PC-9 (cell line): ENCODE results near the gene DIAPH2. TPM values are rescaled to one million over a fixed set of nuclear protein-coding genes. Genes with fewer than 3 reads are reported as not detected.

Experiments used
- BruUV-seq: library from RNA; stranded (reverse); fragments of 400-500 nt; replicated peaks from 2 replicates; lab custom pipeline; 2021; lab: Mats Ljungman, UMichigan
- CTCF ChIA-PET: fragments of 300-600 bp; sonication (Branson Sonifier 250); formaldehyde crosslinking; loops from one replicate; lab custom pipeline; 2022; ENCODE audit warnings: antibody characterized with exemption; lab: Charles Lee
- POLR2A ChIA-PET: fragments of 300-600 bp; sonication (Branson Sonifier 250); formaldehyde crosslinking; loops from one replicate; lab custom pipeline; 2022; ENCODE audit warnings: antibody characterized with exemption; ENCODE audit not compliant: unreplicated experiment; lab: Charles Lee
- DNase-seq, 2 experiments: peaks; one replicate each; pipeline versions ENCODE4 v3.0.0 to v3.0.0-alpha.2; 2015 to 2022; ENCODE audit warnings: mixed read lengths in 1 of 2
- H2AFZ ChIP-seq: fragments of 200-600 bp; sonication (generic); 2 replicates; pipeline ENCODE4 v1.8.1; 2017; ENCODE audit warnings: antibody characterized with exemption
- H3F3A ChIP-seq: fragments of 200-600 bp; sonication (generic); 2 replicates; pipeline ENCODE4 v1.8.1; 2017; ENCODE audit warnings: antibody characterized with exemption, mild to moderate bottlenecking, low read depth; ENCODE audit not compliant: insufficient read depth
- H3K27ac ChIP-seq: fragments of 200-600 bp; sonication (generic); 2 replicates; pipeline ENCODE4 v1.6.1; 2016; ENCODE audit warnings: mixed run types
- H3K27me3 ChIP-seq: fragments of 200-600 bp; sonication (generic); 2 replicates; pipeline ENCODE4 v1.6.1; 2016; ENCODE audit warnings: low read depth, mixed run types; ENCODE audit not compliant: insufficient read depth
- H3K36me3 ChIP-seq: fragments of 200-600 bp; sonication (generic); 2 replicates; pipeline ENCODE4 v1.6.1; 2016; ENCODE audit warnings: low read depth, mixed run types
- H3K4me1 ChIP-seq: fragments of 200-600 bp; sonication (generic); replicated peaks from 2 replicates; pipeline ENCODE4 v1.6.1; 2016; ENCODE audit warnings: mixed run types; ENCODE audit not compliant: insufficient read depth
- H3K4me2 ChIP-seq: fragments of 200-600 bp; sonication (generic); 2 replicates; pipeline ENCODE4 v1.6.1; 2017; ENCODE audit warnings: mixed run types
- H3K4me3 ChIP-seq: fragments of 200-600 bp; sonication (generic); 2 replicates; pipeline ENCODE4 v1.6.1; 2016; ENCODE audit warnings: mixed run types
- H3K79me2 ChIP-seq: fragments of 200-600 bp; sonication (generic); 2 replicates; pipeline ENCODE4 v1.6.1; 2017; ENCODE audit warnings: low read depth, mixed run types
- H3K9me2 ChIP-seq: fragments of 200-600 bp; sonication (generic); 2 replicates; pipeline ENCODE4 v1.8.1; 2017; ENCODE audit warnings: mild to moderate bottlenecking; ENCODE audit not compliant: insufficient read depth
- H3K9me3 ChIP-seq: fragments of 200-600 bp; sonication (generic); 2 replicates; pipeline ENCODE4 v1.8.1; 2016; ENCODE audit warnings: low read depth; ENCODE audit not compliant: insufficient read depth
- H4K20me1 ChIP-seq: fragments of 200-600 bp; sonication (generic); 2 replicates; pipeline ENCODE4 v1.8.1; 2017; ENCODE audit not compliant: insufficient read depth
- CTCF ChIP-seq: fragments of 200-600 bp; sonication (generic); conservative IDR thresholded peaks from 2 replicates; pipeline ENCODE4 v1.6.1; 2017; ENCODE audit warnings: mixed run types, antibody characterized with exemption, mild to moderate bottlenecking, moderate library complexity
- EZH2 ChIP-seq: fragments of 200-600 bp; sonication (generic); IDR thresholded peaks from 2 replicates; pipeline ENCODE4 v1.8.0; 2017; ENCODE audit warnings: antibody characterized with exemption, low read depth
- intact Hi-C: fragments of 100-400 bp; cut with micrococcal nuclease; formaldehyde crosslinking; loops from one replicate; pipeline ENCODE4 v1.10.0; 2022; ENCODE audit not compliant: unreplicated experiment
- total RNA-seq: library from RNA; stranded (reverse); gene quantifications from 2 replicates; pipeline ENCODE4 v1.2.3, GENCODE V29; 2021

Gene DIAPH2
- total RNA-seq, 1 experiment from 2014 or later = 12.0 TPM

DNA sequence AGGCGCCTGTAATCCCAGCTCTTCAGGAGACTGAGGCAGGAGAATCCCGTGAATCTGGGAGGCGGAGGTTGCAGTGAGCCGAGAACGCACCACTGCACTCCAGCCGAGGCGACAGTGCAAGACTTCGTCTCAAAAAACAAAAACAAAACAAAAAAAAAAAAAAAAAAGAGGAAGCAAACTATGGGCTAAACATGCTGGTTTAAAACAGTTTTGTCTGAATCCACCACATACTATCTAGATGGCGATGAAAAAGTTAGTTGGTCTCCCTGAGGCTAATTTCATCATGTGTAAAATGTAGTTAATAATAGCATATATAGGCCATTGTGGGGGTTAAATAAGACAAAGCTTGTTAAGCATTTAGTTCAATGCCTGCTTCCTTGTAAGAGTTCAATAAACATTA lies 650.2 kb downstream of the DIAPH2 start:
- Histone ChIP-seq H3K27me3 (no peaks in the 10 kb centered on the region), H3K79me2 (no peaks in the 10 kb centered on the region), H3K27ac (no peak overlapping the region), H3K4me1 (no peaks in the 10 kb centered on the region), H3K9me3 (no peaks in the 10 kb centered on the region), H3F3A (no peaks in the 10 kb centered on the region), H3K4me2 (no peak overlapping the region), H4K20me1 (no peaks in the 10 kb centered on the region), H3K36me3 (no peaks in the 10 kb centered on the region), H3K4me3 (no peak overlapping the region), H2AFZ (no peak overlapping the region), H3K9me2 (no peaks in the 10 kb centered on the region)
- no TSS peak for BruUV-seq
- TF ChIP-seq EZH2 = no peak
- TF ChIP-seq CTCF = no peak
- ChIA-PET CTCF (no interaction called here), POLR2A (no interaction called here)
- intact Hi-C loops = no loop called here
- DNase-seq = no peak

- Histone ChIP-seq H3K9me3 (no peaks in the 10 kb centered on the region), H3K9me2 (no peaks in the 10 kb centered on the region), H3K27ac (no peak overlapping the region), H3K36me3 (no peaks in the 10 kb centered on the region), H3K4me3 (no peak overlapping the region), H2AFZ (no peak overlapping the region), H3F3A (no peaks in the 10 kb centered on the region), H3K27me3 (no peaks in the 10 kb centered on the region), H3K79me2 (no peaks in the 10 kb centered on the region), H3K4me1 (no peaks in the 10 kb centered on the region), H3K4me2 (no peak overlapping the region), H4K20me1 (no peaks in the 10 kb centered on the region)
- POLR2A ChIA-PET = no interaction called here
- no TSS peak for BruUV-seq
- TF ChIP-seq EZH2 = no peak
- TF ChIP-seq CTCF = no peak
- intact Hi-C loops = no loop called here
- CTCF ChIA-PET = no interaction called here
- DNase-seq = no peak
Observed at GRCh38 chrX:97344724-97345123, 660.1 kb downstream of the DIAPH2 start.

DNA sequence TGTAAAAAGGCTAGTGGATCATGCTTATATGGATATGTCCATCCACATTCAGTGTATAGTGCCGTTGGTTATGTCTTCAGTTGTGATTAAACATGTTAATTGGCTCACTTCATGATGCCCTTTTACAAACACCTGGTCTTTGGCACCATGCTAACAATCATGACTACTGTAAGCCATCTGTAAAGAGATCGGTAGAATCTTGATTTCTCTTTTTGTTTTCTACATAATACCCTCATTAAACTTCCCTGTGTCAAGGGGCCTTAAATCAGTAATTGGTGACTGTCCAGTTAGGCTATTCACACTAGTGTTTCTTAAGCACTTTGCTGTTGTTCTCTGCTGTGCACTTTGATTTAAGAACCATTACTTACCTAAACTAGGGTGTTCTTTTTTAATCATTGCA lies 674.3 kb downstream of the DIAPH2 start:
- H3K27me3 ChIP-seq = no peaks in the 10 kb centered on the region
- no TSS peak for BruUV-seq
- ChIA-PET CTCF (no interaction called here), POLR2A (no interaction called here)
- DNase-seq = no peak
- no peaks in the 10 kb centered on the region for H4K20me1 ChIP-seq
- no peaks in the 10 kb centered on the region for H3K36me3 ChIP-seq
- no peak overlapping the region for H3K27ac ChIP-seq
- H3K4me1 ChIP-seq = no peaks in the 10 kb centered on the region
- no peak overlapping the region for H3K4me3 ChIP-seq
- H2AFZ ChIP-seq = no peak overlapping the region
- no peaks in the 10 kb centered on the region for H3F3A ChIP-seq
- no peak for TF ChIP-seq EZH2
- no peak for TF ChIP-seq CTCF
- no peaks in the 10 kb centered on the region for H3K9me3 ChIP-seq
- no peak overlapping the region for H3K4me2 ChIP-seq
- intact Hi-C loops = no loop called here
- no peaks in the 10 kb centered on the region for H3K79me2 ChIP-seq
- no peaks in the 10 kb centered on the region for H3K9me2 ChIP-seq
